Fibroblast of skin of right quadriceps (primary cell): ENCODE results near the gene PIP5K1C.

Experiments used
- DNase-seq: peaks from one replicate; pipeline ENCODE4 v3.0.0-alpha.2; 2013

PIP5K1C gene, protein sequence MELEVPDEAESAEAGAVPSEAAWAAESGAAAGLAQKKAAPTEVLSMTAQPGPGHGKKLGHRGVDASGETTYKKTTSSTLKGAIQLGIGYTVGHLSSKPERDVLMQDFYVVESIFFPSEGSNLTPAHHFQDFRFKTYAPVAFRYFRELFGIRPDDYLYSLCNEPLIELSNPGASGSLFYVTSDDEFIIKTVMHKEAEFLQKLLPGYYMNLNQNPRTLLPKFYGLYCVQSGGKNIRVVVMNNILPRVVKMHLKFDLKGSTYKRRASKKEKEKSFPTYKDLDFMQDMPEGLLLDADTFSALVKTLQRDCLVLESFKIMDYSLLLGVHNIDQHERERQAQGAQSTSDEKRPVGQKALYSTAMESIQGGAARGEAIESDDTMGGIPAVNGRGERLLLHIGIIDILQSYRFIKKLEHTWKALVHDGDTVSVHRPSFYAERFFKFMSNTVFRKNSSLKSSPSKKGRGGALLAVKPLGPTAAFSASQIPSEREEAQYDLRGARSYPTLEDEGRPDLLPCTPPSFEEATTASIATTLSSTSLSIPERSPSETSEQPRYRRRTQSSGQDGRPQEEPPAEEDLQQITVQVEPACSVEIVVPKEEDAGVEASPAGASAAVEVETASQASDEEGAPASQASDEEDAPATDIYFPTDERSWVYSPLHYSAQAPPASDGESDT

DNA sequence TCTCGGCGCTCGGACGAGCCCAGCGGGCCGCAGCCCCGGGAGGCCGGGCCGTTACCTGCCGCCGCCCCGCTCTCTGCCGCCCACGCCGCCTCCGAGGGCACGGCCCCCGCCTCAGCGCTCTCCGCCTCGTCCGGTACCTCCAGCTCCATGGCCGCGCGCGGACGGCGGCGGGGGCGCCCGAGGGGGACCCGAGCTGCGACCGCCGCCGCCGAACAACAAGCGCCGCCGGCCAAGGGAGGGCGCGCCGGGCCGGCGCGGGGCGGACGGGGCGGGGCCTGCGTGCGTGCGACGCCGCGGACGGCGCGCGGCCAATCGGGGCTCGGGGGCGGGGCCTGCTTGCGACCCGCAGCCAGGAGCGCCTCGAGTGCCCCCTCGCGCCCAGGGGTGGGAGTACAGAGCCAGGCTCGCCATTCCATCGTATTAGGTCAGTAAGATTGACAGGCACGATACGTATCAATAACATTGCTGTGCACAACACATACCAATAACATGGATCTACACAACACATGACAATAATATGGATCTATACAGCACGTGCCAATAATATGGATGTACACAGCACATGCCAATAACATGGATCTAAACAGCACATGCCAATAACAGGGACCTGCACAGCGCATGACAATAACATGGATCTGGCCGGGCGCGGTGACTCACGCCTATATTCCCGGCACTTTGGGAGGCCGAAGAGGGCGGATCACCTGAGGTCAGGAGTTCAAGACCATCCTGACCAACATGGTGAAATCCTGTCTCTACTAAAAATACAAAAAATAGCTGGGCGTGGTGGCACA lies at the start of gene PIP5K1C:
TSS of gene PIP5K1C (minus strand) at position 227 of the 791 bp plus-strand sequence. CDS start at position 149, 78 bp downstream.
- peak; percentile 79 for DNase-seq

DNA sequence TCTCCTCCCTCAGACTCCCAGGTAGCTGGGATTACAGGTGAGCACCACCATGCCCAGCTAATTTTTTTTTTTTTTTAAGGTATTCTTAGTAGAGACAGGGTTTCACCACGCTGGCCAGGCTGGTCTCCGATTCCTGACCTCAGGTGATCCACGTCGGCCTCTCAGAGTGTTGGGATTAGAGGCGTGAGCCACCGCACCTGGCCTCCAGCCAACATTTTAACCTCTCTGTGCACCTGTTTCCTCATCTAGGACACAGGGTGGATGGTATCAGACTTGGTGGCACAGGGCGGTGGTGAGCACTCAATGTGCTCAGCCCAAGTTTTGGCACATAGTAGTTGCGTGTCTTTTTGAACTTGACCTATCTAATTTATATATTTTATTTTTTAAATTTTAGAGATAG lies 48.7 kb upstream of the PIP5K1C start:
- no peak for DNase-seq

DNA sequence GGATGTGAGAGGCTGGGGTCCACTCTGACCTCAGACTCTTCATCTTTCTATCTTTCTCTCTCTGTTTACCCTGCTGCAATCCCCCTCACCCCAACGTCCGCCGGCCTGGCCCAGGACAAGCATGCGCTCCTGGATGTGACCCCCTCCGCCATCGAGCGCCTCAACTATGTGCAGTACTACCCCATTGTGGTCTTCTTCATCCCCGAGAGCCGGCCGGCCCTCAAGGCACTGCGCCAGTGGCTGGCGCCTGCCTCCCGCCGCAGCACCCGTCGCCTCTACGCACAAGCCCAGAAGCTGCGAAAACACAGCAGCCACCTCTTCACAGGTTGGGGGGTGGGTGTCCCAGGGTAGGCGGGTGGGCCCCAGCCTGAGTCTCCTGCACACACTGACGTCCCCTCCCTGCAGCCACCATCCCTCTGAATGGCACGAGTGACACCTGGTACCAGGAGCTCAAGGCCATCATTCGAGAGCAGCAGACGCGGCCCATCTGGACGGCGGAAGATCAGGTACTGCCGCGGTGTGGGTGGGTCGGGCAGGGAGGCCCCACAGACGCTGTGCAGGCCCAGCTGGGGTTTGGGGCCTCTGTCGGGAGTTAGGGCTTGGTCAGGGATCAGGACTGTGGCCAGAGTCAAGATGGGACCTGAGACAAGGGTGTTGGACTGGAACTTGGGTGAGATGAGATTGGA lies 46.2 kb upstream of the PIP5K1C start:
- no peak for DNase-seq

DNA sequence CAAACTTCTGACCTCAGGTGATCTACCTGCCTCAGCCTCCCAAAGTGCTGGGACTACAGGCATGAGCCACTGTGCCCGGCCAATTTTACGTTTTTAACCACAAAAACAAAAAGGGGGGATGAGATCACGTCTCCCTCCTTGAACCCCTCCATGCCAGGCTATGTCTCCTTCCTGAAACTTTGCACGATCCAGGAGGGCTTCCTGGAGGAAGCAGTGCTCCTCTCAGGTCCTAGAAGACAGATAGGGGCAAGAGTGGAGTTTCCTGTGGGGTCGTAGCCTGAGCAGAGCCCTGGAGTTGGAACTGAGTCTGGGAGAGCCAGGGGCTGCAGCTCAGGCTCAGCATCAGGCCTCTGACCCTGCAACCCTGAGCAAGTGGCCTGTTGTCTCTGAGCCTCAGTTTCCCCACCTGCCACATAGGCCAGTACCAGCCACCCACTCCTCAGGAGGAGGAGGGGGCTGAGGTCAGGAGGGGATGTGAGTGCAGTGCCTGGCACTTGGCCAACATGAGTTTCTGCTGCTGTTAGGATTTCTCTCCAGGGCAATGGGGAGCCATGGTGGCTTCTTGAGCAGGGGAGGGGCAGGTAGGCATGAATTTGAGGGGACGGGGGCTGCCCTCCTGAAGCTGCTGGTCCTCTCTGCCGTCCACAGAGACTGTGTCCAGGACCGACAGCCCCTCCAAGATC lies 45.2 kb upstream of the PIP5K1C start:
- DNase-seq: no peak

DNA sequence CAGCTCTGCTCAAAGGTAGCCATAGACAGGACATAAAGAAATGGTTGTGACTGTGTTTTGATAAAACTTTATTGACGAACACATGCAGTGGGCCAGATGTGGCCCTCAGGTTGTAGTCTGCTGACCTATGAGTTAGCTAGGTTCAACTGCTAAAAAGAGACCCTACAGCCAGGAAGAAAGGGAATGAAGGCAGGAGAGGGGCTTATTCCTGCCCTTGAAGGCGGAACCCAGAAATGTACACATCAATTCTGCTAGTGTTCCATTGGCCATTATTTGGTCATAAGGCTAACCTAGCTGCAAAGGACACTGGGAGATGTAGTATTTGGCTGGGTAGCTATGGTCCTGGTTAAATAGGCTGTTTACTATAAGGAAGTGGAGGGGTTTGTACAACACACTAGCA lies 43.2 kb upstream of the PIP5K1C start:
- no peak for DNase-seq

DNA sequence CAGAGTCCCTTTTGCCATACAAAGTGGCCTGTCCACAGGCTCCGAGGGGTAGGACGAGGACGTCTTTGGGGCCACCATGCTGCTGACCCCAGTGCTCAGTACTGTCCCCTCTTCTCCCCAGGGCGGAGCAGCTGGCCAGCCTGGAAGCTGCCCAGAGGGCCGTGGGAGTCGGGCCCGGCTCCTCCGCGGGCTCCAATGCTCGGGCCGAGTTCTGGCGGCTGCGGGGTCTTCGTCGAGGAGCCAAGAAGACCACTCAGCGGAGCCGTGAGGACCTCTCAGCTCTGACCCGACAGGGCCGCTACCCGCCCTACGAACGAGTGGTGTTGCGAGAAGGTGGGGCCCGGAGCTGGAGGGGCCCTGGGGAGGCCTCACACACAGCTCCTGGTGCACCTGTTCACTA lies 40.2 kb upstream of the PIP5K1C start:
- DNase-seq: no peak

DNA sequence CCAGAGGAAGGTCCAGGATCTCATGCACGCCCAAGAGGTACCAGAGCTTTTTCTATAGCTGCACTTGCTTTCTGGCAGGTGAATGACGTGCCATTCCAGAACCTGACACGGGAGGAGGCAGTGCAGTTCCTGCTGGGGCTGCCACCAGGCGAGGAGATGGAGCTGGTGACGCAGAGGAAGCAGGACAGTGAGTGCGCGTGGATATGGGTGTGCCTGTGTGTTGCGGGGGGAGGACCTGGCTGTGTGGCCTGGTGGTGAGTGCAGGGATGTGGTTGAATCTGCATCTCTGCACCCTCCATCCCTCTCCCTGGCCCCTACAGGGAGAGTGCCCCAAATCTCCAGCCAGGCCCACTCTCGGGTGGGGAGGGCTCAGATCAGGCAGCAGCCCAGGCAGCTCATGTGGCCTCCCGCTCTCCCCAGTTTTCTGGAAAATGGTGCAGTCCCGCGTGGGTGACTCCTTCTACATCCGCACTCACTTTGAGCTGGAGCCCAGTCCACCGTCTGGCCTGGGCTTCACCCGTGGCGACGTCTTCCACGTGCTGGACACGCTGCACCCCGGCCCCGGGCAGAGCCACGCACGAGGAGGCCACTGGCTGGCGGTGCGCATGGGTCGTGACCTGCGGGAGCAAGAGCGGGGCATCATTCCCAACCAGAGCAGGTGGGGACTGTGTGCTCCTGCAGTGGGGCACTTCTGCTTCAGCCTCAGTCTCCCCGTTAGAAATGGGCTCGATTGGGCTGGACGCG lies 38.4 kb upstream of the PIP5K1C start:
- DNase-seq: no peak

DNA sequence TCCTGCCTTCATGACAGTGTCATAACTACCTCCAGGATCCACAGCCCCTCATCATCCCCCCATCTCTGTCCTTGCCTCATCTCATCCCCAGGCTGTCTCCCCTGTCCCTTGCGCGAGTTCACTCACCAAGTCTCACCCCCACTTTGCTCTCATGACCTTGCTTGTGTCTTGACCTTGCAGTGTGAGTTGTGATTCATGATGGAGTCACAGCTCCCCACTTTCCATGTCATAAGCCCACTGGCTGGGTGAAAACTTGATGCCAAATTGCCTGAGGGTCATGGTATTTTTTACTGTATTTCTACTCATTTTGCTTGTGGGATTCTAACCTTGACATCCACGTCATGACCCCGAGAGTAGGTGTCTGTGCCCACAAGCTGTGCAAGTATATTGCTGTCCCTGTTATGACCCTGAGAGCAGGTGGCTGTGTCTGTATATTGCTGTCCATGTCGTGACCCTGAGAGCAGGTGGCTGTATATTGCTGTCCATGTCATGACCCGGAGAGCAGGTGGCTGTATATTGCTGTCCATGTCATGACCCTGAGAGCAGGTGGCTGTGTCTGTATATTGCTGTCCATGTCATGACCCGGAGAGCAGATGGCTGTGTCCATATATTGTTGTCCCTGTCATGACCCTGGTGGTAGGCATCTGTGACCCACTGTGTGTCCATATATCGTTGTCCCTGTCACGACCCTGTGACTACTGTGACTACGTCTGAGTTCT lies 37.4 kb upstream of the PIP5K1C start:
- DNase-seq: no peak

DNA sequence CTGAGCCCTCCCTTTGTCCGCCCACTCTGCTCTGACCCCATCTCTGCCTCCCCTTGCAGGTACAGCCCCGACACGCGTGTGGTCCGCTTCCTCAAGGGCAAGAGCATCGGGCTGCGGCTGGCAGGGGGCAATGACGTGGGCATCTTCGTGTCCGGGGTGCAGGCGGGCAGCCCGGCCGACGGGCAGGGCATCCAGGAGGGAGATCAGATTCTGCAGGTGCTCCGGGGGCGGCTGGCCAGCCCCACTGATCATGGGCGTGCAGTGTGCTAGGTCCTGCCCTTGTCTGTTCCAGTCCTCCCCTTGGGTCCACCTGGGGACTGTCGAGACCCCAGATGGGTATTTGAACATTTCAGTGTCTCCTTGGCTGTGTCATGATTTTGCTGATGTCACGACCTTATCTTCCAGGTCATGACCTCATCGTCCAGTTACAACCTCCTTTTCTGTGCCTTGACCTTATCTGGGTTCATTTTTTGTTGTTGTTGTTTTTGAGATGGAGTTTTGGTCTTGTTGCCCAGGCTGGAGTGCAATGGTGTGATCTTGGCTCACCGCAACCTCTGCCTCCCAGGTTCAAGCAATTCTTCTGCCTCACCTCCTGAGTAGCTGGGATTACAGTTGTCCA lies 35.9 kb upstream of the PIP5K1C start:
- DNase-seq: no peak

DNA sequence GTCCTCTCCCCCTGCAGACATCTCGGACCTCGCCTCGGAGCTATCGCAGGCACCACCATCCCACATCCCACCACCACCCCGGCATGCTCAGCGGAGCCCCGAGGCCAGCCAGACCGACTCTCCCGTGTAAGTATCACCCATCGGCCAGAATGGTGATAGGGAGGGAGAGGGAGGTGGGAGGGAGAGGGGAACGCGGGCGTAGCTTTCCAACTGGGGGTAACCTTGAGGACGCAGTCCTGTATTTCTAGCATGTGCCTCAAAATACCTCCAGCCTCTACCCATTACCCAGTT lies 34.0 kb upstream of the PIP5K1C start:
- no peak for DNase-seq

DNA sequence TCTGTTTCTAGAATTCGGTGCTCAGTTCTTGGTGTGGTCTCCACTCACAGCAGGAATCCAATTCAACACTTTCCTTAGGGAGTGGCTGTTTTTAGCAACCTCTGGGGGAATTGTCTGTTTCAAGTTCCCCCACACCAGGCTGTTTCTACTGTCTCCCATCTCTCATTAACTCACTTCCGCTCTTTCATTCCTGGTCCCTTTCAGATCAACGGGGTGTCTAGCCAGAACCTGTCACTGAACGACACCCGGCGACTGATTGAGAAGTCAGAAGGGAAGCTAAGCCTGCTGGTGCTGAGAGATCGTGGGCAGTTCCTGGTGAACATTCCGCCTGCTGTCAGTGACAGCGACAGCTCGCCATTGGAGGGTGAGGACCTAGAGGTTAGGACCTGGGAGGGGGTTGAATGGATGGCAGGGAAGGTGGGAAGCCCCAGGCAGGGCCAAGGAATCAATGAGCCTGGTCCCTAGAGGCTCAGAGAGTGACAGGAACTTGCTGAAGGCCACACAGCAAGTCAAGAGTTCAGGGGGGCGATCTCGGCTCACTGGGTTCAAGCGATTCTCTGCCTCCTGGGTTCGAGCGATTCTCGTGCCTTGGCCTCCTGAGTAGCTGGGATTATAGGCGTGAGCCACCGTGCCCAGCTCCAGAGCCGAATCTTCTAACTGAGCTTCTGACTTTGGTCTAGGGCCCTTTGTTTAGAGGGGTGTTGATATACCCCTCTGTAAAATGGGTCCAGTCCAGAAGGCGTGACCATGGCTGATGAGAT lies 33.5 kb upstream of the PIP5K1C start:
- DNase-seq: no peak

DNA sequence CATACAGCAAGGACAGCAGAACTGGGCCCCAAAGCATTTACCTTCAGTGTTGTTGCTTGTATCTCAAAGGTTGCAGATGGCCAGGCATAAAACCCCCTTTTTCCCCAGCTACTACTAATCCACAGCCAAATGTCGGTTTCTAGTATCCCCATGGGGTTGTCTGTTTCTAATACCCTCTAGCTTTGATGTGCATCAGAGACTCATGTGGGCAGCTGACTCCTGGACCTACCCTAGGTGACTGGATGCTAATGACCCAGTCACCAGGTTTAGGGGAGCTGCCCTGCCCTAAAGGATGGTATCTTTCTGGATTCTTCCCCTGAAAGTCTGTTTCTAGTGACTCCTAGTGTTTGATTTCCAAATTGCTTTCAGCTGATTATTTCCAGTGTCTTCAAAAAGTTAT lies 31.8 kb upstream of the PIP5K1C start:
- no peak for DNase-seq

DNA sequence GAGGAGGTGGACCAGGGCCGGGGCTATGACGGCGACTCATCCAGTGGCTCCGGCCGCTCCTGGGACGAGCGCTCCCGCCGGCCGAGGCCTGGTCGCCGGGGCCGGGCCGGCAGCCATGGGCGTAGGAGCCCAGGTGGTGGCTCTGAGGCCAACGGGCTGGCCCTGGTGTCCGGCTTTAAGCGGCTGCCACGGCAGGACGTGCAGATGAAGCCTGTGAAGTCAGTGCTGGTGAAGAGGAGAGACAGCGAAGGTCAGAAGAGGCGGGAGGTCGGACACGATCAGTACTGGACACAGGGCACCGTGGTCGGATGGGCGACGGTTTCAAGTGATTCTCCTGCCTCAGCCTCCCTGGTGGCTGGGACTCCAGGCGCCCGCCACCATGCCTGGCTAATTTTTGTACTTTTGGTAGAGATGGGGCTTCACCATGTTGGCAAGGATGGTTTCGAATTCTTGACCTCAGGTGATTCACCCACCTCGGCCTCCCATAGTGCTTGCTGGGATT lies 30.2 kb upstream of the PIP5K1C start:
- no peak for DNase-seq

DNA sequence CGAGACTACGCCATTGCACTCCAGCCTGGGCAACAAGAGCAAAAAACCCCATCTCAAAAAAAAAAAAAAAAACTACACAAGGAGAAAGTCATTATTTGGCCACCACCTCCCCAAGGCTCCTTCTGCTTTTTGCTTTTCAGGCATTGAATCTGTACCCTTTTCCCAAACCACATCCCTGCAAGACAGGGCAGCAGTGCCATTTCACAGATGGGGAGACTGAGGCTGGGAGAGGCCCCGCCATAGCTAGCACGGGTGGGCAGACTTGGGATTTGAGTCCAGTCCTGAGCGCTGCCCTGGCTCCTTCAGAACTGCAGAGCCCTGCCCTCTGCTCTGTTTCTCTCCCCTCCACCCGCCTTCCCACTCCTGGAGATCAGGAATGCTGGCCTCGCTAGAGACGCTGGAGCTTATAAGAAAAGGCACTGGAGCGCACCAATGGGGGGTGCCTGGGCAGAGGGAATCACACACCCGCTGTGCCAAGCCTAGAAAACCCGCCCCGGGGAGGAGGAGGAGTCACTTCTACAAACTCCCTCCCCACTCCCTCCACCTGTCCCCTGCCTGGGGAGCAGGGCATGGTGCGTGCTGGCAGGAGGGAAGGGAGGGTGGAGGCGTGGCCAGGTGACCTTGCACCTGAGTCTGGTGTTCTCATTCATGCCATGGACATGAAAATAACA lies 25.5 kb upstream of the PIP5K1C start:
- DNase-seq: no peak

DNA sequence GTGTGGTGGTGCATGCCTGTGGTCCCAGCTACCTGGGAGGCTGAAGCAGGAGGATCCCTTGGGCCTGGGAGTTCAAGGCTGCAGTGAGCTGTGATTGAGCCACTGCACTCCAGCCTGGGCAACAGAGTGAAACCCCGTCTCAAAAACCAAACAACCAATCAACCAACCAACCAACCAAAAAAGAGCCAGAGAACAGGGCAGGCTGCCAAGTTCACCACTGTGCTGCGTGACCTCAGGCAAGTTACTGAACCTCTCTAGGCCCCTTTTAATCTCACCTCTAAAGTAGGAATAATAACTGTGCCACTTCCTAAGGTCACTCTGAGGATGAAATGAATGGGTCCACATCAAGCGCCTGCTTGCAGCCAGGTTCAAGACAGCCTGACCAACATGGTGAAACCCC lies 24.9 kb upstream of the PIP5K1C start:
- DNase-seq: no peak

DNA sequence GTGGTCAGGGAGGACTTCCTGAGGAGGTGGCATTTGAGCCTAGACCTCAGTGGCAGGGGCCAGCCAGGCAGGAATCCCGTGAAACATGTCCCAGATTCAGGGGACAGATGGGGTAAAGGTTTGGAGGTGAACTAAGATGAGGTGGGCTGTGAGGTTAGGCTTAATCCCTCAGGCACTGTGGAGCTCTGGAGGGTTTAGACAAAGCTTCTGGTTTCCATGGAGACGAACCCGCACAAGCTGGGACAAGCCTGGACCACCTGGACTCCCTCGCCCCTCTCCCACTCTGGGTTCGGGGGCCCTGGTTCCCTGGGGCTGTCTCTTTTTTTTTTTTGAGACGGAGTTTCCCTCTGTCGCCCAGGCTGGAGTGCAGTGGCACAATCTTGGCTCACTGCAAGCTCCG lies 23.6 kb upstream of the PIP5K1C start:
- DNase-seq: no peak

DNA sequence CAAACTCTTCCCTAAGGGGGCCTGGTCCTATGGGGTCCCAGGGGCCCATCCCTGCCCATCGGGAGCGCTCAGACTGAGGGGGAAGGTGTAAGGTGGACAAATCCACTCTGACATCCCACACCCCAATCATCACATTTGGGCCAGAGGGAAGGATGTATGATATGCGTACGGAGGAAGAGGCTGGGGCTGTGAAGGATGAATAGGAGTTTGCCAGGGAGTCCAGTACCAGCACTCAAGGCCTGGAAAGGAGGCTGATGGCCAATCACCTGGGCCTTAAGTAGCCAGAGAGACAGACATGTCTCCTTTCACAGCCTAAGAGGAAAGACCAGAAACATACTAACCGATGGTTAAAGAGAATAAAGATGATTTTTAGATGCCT lies 22.8 kb upstream of the PIP5K1C start:
- DNase-seq: no peak

DNA sequence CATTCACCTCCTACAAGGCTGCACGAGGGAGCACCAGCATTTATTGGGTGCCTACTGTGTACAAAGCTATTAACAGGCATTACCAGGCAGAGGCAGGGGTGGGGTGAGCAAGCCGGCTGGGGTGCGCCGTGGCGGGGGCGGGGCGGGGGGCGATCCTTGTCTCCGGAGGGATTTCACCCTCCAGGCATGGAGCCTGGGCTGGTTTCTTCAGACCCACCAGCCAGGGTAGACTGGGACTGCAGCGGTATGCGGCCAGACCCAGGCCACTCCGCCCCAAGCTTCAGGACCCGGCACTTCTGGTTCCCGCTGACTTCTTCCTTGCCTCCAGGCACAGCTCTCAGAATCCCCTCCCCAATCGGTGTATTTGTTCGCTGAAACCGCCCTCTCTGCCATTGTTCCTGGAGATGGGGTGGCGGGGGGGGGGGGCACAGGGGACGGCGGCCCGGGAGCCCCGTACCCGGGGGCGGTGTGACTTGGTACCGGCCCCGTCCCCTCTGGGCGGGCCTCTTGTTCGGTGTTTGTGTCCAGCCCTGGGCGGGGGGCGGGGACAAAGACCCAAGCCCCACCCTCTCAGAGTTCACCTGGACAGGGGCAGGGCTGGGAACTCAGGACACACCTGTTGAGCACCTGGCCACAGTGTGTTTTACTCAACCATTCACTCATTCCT lies 22.3 kb upstream of the PIP5K1C start:
- DNase-seq: no peak
